ENCODE measurements around the gene TANC2. TPM values are rescaled to one million over a fixed set of nuclear protein-coding genes. Genes with fewer than 3 reads are reported as not detected.

TANC2 gene
- total and polyA plus RNA-seq, 12 donors: 1.5 to 50.7 (median 13.3) TPM

DNA sequence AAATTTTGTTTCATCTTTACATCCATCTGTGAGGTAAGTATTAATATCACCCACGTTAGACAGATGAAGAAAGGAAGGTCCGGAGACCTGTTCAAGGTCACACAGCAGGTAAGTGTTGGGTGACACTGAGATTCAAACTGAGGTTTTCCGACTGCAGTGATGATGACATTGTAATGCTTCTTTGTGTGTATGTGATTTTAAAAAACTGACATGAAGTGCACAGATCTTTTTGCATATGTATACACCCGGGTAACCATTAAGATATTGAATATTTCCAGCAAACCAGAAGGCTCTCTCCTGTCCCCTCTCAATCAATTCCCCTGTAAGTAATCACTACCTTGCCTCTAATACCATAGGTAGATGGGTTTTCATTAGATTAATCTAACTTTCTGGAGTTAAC, 1.5 kb upstream of the TANC2 start:
- WGBS, 4 donors: 68 to 76% (median 73%) methylated on average over 4 of the region's 4 CpGs

GRCh38 chr17:62965174-62965685, 805 bp upstream of the TANC2 start:
- TF ChIP-seq, protein P1, sequence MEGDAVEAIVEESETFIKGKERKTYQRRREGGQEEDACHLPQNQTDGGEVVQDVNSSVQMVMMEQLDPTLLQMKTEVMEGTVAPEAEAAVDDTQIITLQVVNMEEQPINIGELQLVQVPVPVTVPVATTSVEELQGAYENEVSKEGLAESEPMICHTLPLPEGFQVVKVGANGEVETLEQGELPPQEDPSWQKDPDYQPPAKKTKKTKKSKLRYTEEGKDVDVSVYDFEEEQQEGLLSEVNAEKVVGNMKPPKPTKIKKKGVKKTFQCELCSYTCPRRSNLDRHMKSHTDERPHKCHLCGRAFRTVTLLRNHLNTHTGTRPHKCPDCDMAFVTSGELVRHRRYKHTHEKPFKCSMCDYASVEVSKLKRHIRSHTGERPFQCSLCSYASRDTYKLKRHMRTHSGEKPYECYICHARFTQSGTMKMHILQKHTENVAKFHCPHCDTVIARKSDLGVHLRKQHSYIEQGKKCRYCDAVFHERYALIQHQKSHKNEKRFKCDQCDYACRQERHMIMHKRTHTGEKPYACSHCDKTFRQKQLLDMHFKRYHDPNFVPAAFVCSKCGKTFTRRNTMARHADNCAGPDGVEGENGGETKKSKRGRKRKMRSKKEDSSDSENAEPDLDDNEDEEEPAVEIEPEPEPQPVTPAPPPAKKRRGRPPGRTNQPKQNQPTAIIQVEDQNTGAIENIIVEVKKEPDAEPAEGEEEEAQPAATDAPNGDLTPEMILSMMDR (IDR thresholded peaks at IDR 0.05): no peak
- TF ChIP-seq POLR2A (IDR thresholded peaks at IDR 0.05): no peak
- Histone ChIP-seq H3K4me3 (peak overlapping the region in 2 of 4 donors; percentile 21 to 95), H3K27ac (peak overlapping the region in 3 of 5 donors; percentile 62 to 95 (median 79)), H3K36me3 (replicated peaks in 1 of 2) (no peaks in the 10 kb centered on the region), H3K4me1 (replicated peaks in 1 of 2) (peaks cover 13 to 18% of the 10 kb centered on the region in 2 donors), H3K27me3 (no peaks in the 10 kb centered on the region), H3K9me3 (replicated peaks in 1 of 3) (no peaks in the 10 kb centered on the region)
- WGBS, 4 donors: 73 to 79% (median 75%) methylated on average over 19 of the region's 19 CpGs
- intact Hi-C loops (cut with DNase I): loop anchor here in 1 of 2 donors (5.0 kb wide), 1 partner anchor 258 kb away; no protein-coding TSS in a partner anchor
- DNase-seq: no peak

More for the DNA sequence above, 1.5 kb upstream of the TANC2 start:
- intact Hi-C loops (cut with DNase I): no loop called here
- DNase-seq: no peak
- H3K9me3 ChIP-seq (replicated peaks in 1 of 3): no peaks in the 10 kb centered on the region
- H3K36me3 ChIP-seq (replicated peaks in 1 of 2): no peaks in the 10 kb centered on the region
- H3K4me1 ChIP-seq (replicated peaks in 1 of 2): peaks cover 13 to 18% of the 10 kb centered on the region in 2 donors
- no peaks in the 10 kb centered on the region for H3K27me3 ChIP-seq
- TF ChIP-seq POLR2A (IDR thresholded peaks at IDR 0.05): no peak
- TF ChIP-seq, protein P1 (IDR thresholded peaks at IDR 0.05): no peak
- H3K27ac ChIP-seq: no peak overlapping the region
- H3K4me3 ChIP-seq: no peak overlapping the region

GRCh38 chr17:62966426-62967204, 580 bp downstream of the TANC2 start:
- Histone ChIP-seq H3K27me3 (no peaks in the 10 kb centered on the region), H3K9me3 (replicated peaks in 1 of 3) (no peaks in the 10 kb centered on the region), H3K27ac (peak overlapping the region in 3 of 5 donors; percentile 60 to 95 (median 66)), H3K4me3 (peak overlapping the region; percentile 16 to 95 (median 44)), H3K4me1 (replicated peaks in 1 of 2) (peaks cover 13 to 18% of the 10 kb centered on the region in 2 donors), H3K36me3 (replicated peaks in 1 of 2) (no peaks in the 10 kb centered on the region)
- 1% methylated on average over 14 to 80 of the region's 80 CpGs for WGBS, 4 donors
- intact Hi-C loops (cut with DNase I): loop anchor here in 1 of 2 donors (5.0 kb wide), 1 partner anchor 259 kb away; no protein-coding TSS in a partner anchor
- DNase-seq: peak in 5 of 7 donors; percentile 10 to 66 (median 29)
- TF ChIP-seq POLR2A (IDR thresholded peaks at IDR 0.05): no peak
- TF ChIP-seq, protein P1 (IDR thresholded peaks at IDR 0.05): no peak

DNA sequence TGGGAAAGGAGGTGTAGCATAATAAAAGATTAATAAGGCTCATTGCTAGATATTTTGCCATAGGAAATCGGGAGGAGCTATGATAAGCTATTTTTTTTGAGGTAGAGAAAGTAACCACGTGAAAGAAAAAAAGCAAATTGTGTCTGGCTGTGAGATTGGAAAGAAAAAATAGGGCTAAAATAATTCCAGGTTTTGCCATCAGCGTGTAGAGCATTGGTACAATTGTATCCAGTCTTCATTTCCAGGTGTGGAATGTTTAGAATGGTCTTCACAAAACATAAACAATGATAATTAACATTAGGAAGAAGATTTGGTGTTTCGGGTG, 1.1 kb downstream of the TANC2 start:
- Histone ChIP-seq H3K4me3 (peak overlapping the region in 1 of 4 donors; percentile 95), H3K9me3 (replicated peaks in 1 of 3) (no peaks in the 10 kb centered on the region), H3K36me3 (replicated peaks in 1 of 2) (no peaks in the 10 kb centered on the region), H3K27me3 (no peaks in the 10 kb centered on the region), H3K4me1 (replicated peaks in 1 of 2) (peaks cover 13 to 18% of the 10 kb centered on the region in 2 donors), H3K27ac (no peak overlapping the region)
- intact Hi-C loops (cut with DNase I): loop anchor here in 1 of 2 donors (5.0 kb wide), 1 partner anchor 260 kb away; no protein-coding TSS in a partner anchor
- WGBS, 4 donors: 13 to 19% (median 17%) methylated on average over 4 of the region's 4 CpGs
- TF ChIP-seq, protein P1 (IDR thresholded peaks at IDR 0.05): no peak
- TF ChIP-seq POLR2A (IDR thresholded peaks at IDR 0.05): no peak
- DNase-seq: no peak

All from adrenal gland (tissue), 12 donors.